ENCODE results near the gene ACAP1.

DNA sequence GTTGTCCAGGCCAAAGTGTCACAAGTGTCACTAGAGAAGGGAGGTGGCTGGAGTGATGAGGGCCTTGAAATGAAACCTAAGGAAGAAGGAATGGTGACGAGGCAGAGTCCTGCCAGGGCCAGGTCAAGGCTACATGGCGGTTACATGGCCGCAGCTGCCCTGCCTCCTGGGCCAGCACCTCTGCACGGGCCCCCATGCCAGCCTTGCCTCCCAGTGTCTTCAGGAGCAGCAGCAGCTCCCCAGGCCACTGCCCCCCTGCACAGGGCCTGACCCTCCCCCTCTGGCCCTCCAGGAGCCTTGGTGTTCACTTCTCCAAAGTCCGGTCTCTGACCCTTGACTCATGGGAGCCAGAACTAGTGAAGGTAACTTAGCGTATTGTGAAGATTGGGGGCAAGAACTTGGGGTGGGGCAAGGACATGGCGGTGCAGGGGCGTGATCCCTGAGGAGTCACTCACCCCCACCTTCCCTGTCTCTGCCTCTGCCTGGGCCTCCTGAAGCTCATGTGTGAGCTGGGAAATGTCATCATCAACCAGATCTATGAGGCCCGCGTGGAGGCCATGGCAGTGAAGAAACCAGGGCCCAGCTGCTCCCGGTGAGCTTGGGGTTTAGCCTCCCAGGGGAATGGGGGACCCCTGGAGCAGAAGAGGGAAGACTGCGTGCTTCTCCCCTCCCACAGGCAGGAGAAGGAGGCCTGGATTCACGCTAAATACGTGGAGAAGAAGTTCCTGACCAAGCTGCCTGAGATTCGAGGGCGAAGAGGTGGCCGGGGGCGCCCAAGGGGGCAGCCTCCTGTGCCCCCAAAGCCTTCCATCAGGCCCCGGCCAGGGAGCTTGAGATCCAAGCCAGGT, 11.5 kb downstream of the ACAP1 start:
- TF ChIP-seq, protein P1, sequence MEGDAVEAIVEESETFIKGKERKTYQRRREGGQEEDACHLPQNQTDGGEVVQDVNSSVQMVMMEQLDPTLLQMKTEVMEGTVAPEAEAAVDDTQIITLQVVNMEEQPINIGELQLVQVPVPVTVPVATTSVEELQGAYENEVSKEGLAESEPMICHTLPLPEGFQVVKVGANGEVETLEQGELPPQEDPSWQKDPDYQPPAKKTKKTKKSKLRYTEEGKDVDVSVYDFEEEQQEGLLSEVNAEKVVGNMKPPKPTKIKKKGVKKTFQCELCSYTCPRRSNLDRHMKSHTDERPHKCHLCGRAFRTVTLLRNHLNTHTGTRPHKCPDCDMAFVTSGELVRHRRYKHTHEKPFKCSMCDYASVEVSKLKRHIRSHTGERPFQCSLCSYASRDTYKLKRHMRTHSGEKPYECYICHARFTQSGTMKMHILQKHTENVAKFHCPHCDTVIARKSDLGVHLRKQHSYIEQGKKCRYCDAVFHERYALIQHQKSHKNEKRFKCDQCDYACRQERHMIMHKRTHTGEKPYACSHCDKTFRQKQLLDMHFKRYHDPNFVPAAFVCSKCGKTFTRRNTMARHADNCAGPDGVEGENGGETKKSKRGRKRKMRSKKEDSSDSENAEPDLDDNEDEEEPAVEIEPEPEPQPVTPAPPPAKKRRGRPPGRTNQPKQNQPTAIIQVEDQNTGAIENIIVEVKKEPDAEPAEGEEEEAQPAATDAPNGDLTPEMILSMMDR (IDR thresholded peaks at IDR 0.05), result no peak
- TF ChIP-seq POLR2A (IDR thresholded peaks at IDR 0.05), result no peak

Data from testis (tissue), 2 donors.